ENCODE measurements around the gene RNU5B-1.

- no peak for TF ChIP-seq POLR2A (IDR thresholded peaks at IDR 0.05)
- TF ChIP-seq, protein P1, sequence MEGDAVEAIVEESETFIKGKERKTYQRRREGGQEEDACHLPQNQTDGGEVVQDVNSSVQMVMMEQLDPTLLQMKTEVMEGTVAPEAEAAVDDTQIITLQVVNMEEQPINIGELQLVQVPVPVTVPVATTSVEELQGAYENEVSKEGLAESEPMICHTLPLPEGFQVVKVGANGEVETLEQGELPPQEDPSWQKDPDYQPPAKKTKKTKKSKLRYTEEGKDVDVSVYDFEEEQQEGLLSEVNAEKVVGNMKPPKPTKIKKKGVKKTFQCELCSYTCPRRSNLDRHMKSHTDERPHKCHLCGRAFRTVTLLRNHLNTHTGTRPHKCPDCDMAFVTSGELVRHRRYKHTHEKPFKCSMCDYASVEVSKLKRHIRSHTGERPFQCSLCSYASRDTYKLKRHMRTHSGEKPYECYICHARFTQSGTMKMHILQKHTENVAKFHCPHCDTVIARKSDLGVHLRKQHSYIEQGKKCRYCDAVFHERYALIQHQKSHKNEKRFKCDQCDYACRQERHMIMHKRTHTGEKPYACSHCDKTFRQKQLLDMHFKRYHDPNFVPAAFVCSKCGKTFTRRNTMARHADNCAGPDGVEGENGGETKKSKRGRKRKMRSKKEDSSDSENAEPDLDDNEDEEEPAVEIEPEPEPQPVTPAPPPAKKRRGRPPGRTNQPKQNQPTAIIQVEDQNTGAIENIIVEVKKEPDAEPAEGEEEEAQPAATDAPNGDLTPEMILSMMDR (IDR thresholded peaks at IDR 0.05) = no peak
These were observed 23.3 kb downstream of the RNU5B-1 start for GRCh38 chr15:65327651-65328393.
